Gastroesophageal sphincter (tissue), 4 donors: Measurements from ENCODE around the gene LMTK2. TPM values are rescaled to one million over a fixed set of nuclear protein-coding genes. Genes with fewer than 3 reads are reported as not detected.

Experiments used
- ATAC-seq: fragments of 150-250 bp; one replicate; pipeline ENCODE4 v1.9.1; 2016; ENCODE audit warnings: mild to moderate bottlenecking, moderate library complexity
- H3K27ac ChIP-seq, 4 donors: fragments of 200-600 bp; sonication (generic) in 3 of 4; 1 replicate in 3 of 4; 2 replicates in 1 of 4; pipeline ENCODE4 v1.5.1; 2016 to 2019
- H3K27me3 ChIP-seq: fragments of 200-600 bp; sonication (generic); one replicate; pipeline ENCODE4 v1.5.1; 2019
- H3K36me3 ChIP-seq, 2 donors: fragments of 200-600 bp; sonication (generic); one replicate each; pipeline ENCODE4 v1.5.1; 2019; ENCODE audit warnings: control low read depth in 1 of 2
- H3K4me1 ChIP-seq, 3 donors: fragments of 200-600 bp; sonication (generic); 1 replicate in 2 of 3; 2 replicates in 1 of 3; pipeline ENCODE4 v1.5.1; 2016 to 2019; ENCODE audit warnings: control low read depth in 2 of 3
- H3K4me3 ChIP-seq, 2 donors: fragments of 200-600 bp; sonication (generic); one replicate each; pipeline ENCODE4 v1.5.1; 2019; ENCODE audit warnings: mild to moderate bottlenecking in 1 of 2, moderate library complexity in 1 of 2
- H3K9me3 ChIP-seq, 3 donors: fragments of 200-600 bp; sonication (generic); one replicate each; pipeline ENCODE4 v1.5.1; 2017 to 2019; ENCODE audit warnings: control low read depth in 2 of 3
- CTCF ChIP-seq, 4 experiments: fragments of 200-600 bp in 2 of 4; fragments of 450-650 bp in 2 of 4; sonication (generic) in 1 of 4; IDR thresholded peaks; one replicate each; pipeline ENCODE4 v1.5.1; 2017 to 2019; ENCODE audit warnings: antibody characterized with exemption in 4 of 4, mild to moderate bottlenecking in 2 of 4, moderate library complexity in 2 of 4
- EP300 ChIP-seq: sonication (generic); formaldehyde crosslinking; IDR thresholded peaks from one replicate; pipeline ENCODE4 v1.6.1; 2017; ENCODE audit warnings: antibody characterized with exemption, mild to moderate bottlenecking
- POLR2A ChIP-seq, 2 donors: fragments of 450-650 bp; IDR thresholded peaks; one replicate each; pipeline ENCODE4 v1.6.1; 2017; ENCODE audit warnings: antibody characterized with exemption in 2 of 2, mild to moderate bottlenecking in 2 of 2, moderate library complexity in 1 of 2
- POLR2AphosphoS5 ChIP-seq: sonication (generic); formaldehyde crosslinking; IDR thresholded peaks from one replicate; pipeline ENCODE4 v1.6.1; 2017; ENCODE audit warnings: antibody characterized with exemption
- WGBS, 2 donors: methylation state at CpG; one replicate each; pipeline ENCODE4 v1.1.5; 2018; ENCODE audit warnings: low coverage in 1 of 2; 5-methylcytosine and 5-hydroxymethylcytosine counted together
- total RNA-seq, 4 donors: library from RNA; depleted of rRNA; stranded (reverse); fragments of >200 nt; gene quantifications; one replicate each; pipeline ENCODE4 v1.1.0, GENCODE V29; 2016

Gene LMTK2
- total RNA-seq, 4 donors from 2014 or later: 16.0 to 34.5 (median 22.1) TPM

DNA sequence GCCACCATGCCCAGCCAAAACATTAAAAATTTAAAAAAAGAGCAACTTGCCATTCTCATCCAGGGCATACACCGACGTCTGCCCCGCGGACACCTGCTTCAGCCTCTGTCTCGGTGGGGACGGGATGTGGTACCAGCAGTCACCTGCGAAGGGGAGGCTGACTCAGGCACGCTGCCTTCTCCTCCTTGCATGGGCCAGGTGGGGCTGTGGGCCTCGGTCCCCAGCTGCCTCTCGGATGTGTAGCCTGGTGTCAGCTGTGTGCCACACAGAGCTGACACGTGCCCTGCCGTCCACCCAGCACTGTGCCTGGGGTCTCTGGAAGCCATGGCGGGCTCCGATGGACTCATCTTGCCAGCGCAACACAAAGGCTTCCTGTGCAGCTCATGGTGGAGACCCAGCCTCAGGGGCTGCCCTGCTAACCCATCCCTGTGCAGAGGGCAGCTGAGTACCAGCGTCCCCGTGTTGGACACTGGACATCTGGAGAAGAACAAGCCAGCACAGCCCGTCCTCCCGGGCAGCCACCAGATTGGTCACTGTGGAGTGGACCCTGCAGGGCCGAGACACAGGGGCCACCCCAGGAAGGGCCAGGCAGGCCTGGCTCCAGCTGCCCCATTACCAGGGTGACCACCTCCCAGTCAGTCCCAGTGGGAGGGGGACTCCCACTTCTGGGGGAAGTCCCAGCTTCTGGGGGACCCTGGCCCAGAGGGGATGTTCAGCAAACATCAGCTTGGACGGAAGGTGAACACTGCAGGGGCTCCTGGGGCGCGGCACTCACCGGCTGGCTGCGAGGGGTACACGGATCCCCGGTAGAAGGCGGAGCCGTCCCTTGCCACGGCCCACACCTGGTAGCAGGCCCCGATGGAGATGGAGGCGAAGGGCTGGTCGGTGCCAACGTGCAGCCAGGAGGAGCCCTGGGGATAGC, 115.2 kb downstream of the LMTK2 start:
- no peaks in the 10 kb centered on the region for H3K27me3 ChIP-seq
- no peaks in the 10 kb centered on the region for H3K9me3 ChIP-seq
- H3K27ac ChIP-seq: no peak overlapping the region
- ATAC-seq: peak; percentile 7
- TF ChIP-seq CTCF (IDR thresholded peaks at IDR 0.05): no peak
- TF ChIP-seq EP300: no peak
- no peak for TF ChIP-seq POLR2AphosphoS5
- TF ChIP-seq POLR2A (IDR thresholded peaks at IDR 0.05): no peak
- 100% methylated on average over 3 of the region's 34 CpGs; no CpG with 5 or more reads in 1 of the 2 donors for WGBS, 2 donors
- no peak overlapping the region for H3K4me3 ChIP-seq
- H3K36me3 ChIP-seq: peaks cover 0 to 93% of the 10 kb centered on the region in 2 donors
- H3K4me1 ChIP-seq: no peaks in the 10 kb centered on the region

GRCh38 chr7:98222533-98223195, 116.0 kb downstream of the LMTK2 start:
- no CpG with 5 or more reads among the region's 30 CpGs for WGBS, 2 donors
- Histone ChIP-seq H3K9me3 (no peaks in the 10 kb centered on the region), H3K27ac (no peak overlapping the region), H3K4me3 (no peak overlapping the region), H3K27me3 (no peaks in the 10 kb centered on the region), H3K36me3 (peaks cover 0 to 93% of the 10 kb centered on the region in 2 donors), H3K4me1 (no peaks in the 10 kb centered on the region)
- no peak for ATAC-seq
- TF ChIP-seq CTCF (IDR thresholded peaks at IDR 0.05) (no peak), POLR2A (IDR thresholded peaks at IDR 0.05) (no peak)

DNA sequence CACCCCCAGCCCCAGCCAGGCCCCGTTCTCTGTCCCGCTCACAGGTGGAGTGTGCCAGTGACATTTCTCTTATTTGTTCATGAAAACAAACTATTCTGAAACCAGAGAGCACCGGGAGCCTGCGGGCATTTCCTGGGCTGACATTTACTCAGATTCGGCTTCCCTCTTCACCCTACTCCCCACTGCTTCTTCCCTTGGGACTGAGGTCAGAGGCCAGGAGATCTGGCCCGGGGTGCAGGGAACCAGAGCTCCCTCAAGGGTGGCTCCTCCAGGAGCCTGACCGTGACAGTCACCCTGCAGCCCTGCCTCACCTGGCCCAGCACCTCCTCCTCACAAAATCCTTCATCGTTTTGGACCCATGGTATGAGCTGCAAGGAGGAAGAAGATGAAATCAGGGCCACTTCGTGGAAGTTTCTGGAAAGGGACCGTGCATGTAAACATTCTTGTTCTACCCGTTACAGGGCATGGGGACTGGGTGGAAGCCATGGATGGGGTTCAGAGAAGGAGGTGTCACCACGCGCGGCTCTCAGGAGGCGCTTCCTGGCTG, 116.8 kb downstream of the LMTK2 start:
- no peak for TF ChIP-seq POLR2A (IDR thresholded peaks at IDR 0.05)
- TF ChIP-seq CTCF (IDR thresholded peaks at IDR 0.05): no peak
- TF ChIP-seq POLR2AphosphoS5: no peak
- TF ChIP-seq EP300: no peak
- 60 to 83% methylated on average over 1 to 7 of the region's 15 CpGs for WGBS, 2 donors

GRCh38 chr7:98223898-98224700, 117.4 kb downstream of the LMTK2 start:
- no CpG with 5 or more reads among the region's 21 CpGs for WGBS, 2 donors
- TF ChIP-seq EP300 (no peak), POLR2AphosphoS5 (no peak), POLR2A (IDR thresholded peaks at IDR 0.05) (no peak), CTCF (IDR thresholded peaks at IDR 0.05) (no peak)
- peaks cover 0 to 100% of the 10 kb centered on the region in 2 donors for H3K36me3 ChIP-seq
- no peaks in the 10 kb centered on the region for H3K4me1 ChIP-seq
- no peak overlapping the region for H3K4me3 ChIP-seq
- no peak overlapping the region for H3K27ac ChIP-seq
- no peaks in the 10 kb centered on the region for H3K9me3 ChIP-seq
- H3K27me3 ChIP-seq: no peaks in the 10 kb centered on the region
- ATAC-seq: no peak

More for the DNA sequence above, 116.8 kb downstream of the LMTK2 start:
- peaks cover 0 to 95% of the 10 kb centered on the region in 2 donors for H3K36me3 ChIP-seq
- H3K27ac ChIP-seq: no peak overlapping the region
- H3K9me3 ChIP-seq: no peaks in the 10 kb centered on the region
- H3K4me1 ChIP-seq: no peaks in the 10 kb centered on the region
- no peaks in the 10 kb centered on the region for H3K27me3 ChIP-seq
- no peak overlapping the region for H3K4me3 ChIP-seq
- ATAC-seq: no peak
